ENCODE measurements around the gene PARD3. TPM values are rescaled to one million over a fixed set of nuclear protein-coding genes. Genes with fewer than 3 reads are reported as not detected.

The PARD3 gene
- polyA plus RNA-seq, 3 donors = 0.51 TPM; not detected in 2

DNA sequence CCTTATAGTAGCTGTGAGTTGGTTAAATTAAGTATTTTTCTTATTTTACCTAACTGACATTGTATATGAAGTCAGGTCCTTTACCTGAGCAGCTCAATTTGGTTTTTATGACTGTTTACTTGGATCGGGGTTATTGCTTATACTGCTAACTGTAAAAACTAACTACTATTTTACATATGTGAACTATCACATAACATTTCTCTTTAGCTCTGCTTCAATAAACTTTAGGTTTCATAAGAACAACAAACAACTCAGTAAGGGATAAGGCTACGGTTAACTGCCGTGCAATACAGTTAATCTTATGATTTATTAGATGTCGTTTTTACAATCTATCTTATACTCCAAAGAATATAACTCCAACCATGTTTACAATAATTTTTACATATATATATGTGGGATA, 480.2 kb downstream of the PARD3 start:
- Histone ChIP-seq H3K9ac (ENCODE audit: insufficient read depth, low read length, poor library complexity, severe bottlenecking) (no peak overlapping the region), H4K20me1 (ENCODE audit: insufficient read depth, low read length) (no peaks in the 10 kb centered on the region), H3K27me3 (ENCODE audit: control insufficient read depth in 2 of 2, insufficient read depth in 2 of 2, low read length in 2 of 2) (no peaks in the 10 kb centered on the region), H3K79me2 (ENCODE audit: insufficient read depth, low read length) (no peaks in the 10 kb centered on the region), H3K4me2 (replicated peaks; ENCODE audit: extremely low read depth, low read length, poor library complexity, severe bottlenecking) (no peak overlapping the region), H3K4me1 (ENCODE audit: control insufficient read depth in 1 of 2, insufficient read depth in 2 of 2, low read length in 2 of 2) (no peaks in the 10 kb centered on the region), H3K27ac (ENCODE audit: low read depth in 1 of 2, low read length in 2 of 2) (no peak overlapping the region), H2AFZ (ENCODE audit: insufficient read depth, low read depth, low read length, poor library complexity, severe bottlenecking) (no peak overlapping the region), H3K36me3 (replicated peaks in 1 of 2; ENCODE audit: control insufficient read depth in 1 of 2, insufficient read depth in 2 of 2, low read length in 2 of 2) (no peaks in the 10 kb centered on the region), H3K4me3 (replicated peaks in 1 of 3; ENCODE audit: low read depth in 2 of 3, low read length in 3 of 3) (no peak overlapping the region), H3K9me3 (replicated peaks in 1 of 2; ENCODE audit: control insufficient read depth in 1 of 2, insufficient read depth in 1 of 2, low read length in 2 of 2) (no peaks in the 10 kb centered on the region)
- Mint-ChIP-seq H3K4me1 (no peaks in the 10 kb centered on the region), H3K36me3 (no peaks in the 10 kb centered on the region), H3K9me3 (peaks cover 0 to 3% (median 0%) of the 10 kb centered on the region in 7 donors), H3K27me3 (ENCODE audit: low read depth in 3 of 3) (peaks cover 0 to 3% (median 2%) of the 10 kb centered on the region in 3 donors), H3K4me3 (no peak overlapping the region), H3K27ac (no peak overlapping the region)
- no CpG with 5 or more reads among the region's 4 CpGs for WGBS (ENCODE audit: insufficient coverage)
- intact Hi-C loops (cut with micrococcal nuclease) = no loop called here
- TF ChIP-seq, protein P1, sequence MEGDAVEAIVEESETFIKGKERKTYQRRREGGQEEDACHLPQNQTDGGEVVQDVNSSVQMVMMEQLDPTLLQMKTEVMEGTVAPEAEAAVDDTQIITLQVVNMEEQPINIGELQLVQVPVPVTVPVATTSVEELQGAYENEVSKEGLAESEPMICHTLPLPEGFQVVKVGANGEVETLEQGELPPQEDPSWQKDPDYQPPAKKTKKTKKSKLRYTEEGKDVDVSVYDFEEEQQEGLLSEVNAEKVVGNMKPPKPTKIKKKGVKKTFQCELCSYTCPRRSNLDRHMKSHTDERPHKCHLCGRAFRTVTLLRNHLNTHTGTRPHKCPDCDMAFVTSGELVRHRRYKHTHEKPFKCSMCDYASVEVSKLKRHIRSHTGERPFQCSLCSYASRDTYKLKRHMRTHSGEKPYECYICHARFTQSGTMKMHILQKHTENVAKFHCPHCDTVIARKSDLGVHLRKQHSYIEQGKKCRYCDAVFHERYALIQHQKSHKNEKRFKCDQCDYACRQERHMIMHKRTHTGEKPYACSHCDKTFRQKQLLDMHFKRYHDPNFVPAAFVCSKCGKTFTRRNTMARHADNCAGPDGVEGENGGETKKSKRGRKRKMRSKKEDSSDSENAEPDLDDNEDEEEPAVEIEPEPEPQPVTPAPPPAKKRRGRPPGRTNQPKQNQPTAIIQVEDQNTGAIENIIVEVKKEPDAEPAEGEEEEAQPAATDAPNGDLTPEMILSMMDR (IDR thresholded peaks at IDR 0.05) = no peak
- no peak for DNase-seq

DNA sequence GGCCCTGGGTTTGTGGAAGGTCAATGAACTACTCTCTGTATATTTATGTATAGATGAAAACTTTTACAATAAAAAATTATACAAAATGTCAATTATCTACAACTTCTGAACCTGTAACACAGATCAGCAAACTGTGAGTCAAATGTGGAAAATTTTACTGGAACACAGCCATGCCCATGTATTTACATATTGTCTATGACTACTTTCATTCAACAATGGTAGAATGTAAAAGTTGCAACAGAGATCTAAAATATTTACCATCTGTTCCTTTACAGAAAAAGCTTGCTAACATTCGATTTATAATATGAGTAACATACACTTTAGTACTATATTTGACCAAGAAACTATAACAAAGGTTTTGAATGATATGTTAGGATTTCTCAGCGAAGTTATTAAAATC, 481.6 kb downstream of the PARD3 start:
- Mint-ChIP-seq H3K4me3 (no peak overlapping the region), H3K9me3 (no peaks in the 10 kb centered on the region), H3K27me3 (ENCODE audit: low read depth in 3 of 3) (peaks cover 0 to 3% (median 2%) of the 10 kb centered on the region in 3 donors), H3K36me3 (no peaks in the 10 kb centered on the region), H3K4me1 (no peaks in the 10 kb centered on the region), H3K27ac (no peak overlapping the region)
- no peak for DNase-seq
- no peaks in the 10 kb centered on the region for H3K9me3 ChIP-seq (replicated peaks in 1 of 2; ENCODE audit: control insufficient read depth in 1 of 2, insufficient read depth in 1 of 2, low read length in 2 of 2)
- H3K36me3 ChIP-seq (replicated peaks in 1 of 2; ENCODE audit: control insufficient read depth in 1 of 2, insufficient read depth in 2 of 2, low read length in 2 of 2) = no peaks in the 10 kb centered on the region
- H2AFZ ChIP-seq (ENCODE audit: insufficient read depth, low read depth, low read length, poor library complexity, severe bottlenecking) = no peak overlapping the region
- H3K4me1 ChIP-seq (ENCODE audit: control insufficient read depth in 1 of 2, insufficient read depth in 2 of 2, low read length in 2 of 2) = no peaks in the 10 kb centered on the region
- H3K27me3 ChIP-seq (ENCODE audit: control insufficient read depth in 2 of 2, insufficient read depth in 2 of 2, low read length in 2 of 2) = no peaks in the 10 kb centered on the region
- H3K27ac ChIP-seq (ENCODE audit: low read depth in 1 of 2, low read length in 2 of 2) = no peak overlapping the region
- intact Hi-C loops (cut with micrococcal nuclease) = no loop called here
- TF ChIP-seq, protein P1 (IDR thresholded peaks at IDR 0.05) = no peak
- H3K4me2 ChIP-seq (replicated peaks; ENCODE audit: extremely low read depth, low read length, poor library complexity, severe bottlenecking) = no peak overlapping the region
- H3K79me2 ChIP-seq (ENCODE audit: insufficient read depth, low read length) = no peaks in the 10 kb centered on the region
- H3K4me3 ChIP-seq (replicated peaks in 1 of 3; ENCODE audit: low read depth in 2 of 3, low read length in 3 of 3) = no peak overlapping the region
- H4K20me1 ChIP-seq (ENCODE audit: insufficient read depth, low read length) = no peaks in the 10 kb centered on the region
- H3K9ac ChIP-seq (ENCODE audit: insufficient read depth, low read length, poor library complexity, severe bottlenecking) = no peak overlapping the region
- no CpG with 5 or more reads among the region's 2 CpGs for WGBS (ENCODE audit: insufficient coverage)

All from CD14-positive monocyte (primary cell).